GM18520 (cell line): ENCODE measurements around the gene CFAP77.

Experiments used
- ATAC-seq: cut with Tn5 transposase; IDR thresholded peaks from one replicate; pipeline ENCODE4 v1.9.1; 2021; ENCODE audit not compliant: unreplicated experiment

The CFAP77 gene

GRCh38 chr9:132575005-132575609 lies 165.1 kb downstream of the CFAP77 start:
- ATAC-seq = no peak

GRCh38 chr9:132575811-132576210 lies 165.8 kb downstream of the CFAP77 start:
- ATAC-seq = no peak

GRCh38 chr9:132577119-132577518 lies 167.1 kb downstream of the CFAP77 start:
- no peak for ATAC-seq

GRCh38 chr9:132578367-132578932 lies 168.4 kb downstream of the CFAP77 start:
- no peak for ATAC-seq

GRCh38 chr9:132579427-132579798 lies 169.4 kb downstream of the CFAP77 start:
- no peak for ATAC-seq

GRCh38 chr9:132582276-132582785 lies 172.3 kb downstream of the CFAP77 start, which contains the start of gene BARHL1:
BARHL1 (plus strand) TSS chr9:132582606; CDS start chr9:132582798, 192 bp downstream.
- ATAC-seq = no peak

- no peak for ATAC-seq
These were observed 173.0 kb downstream of the CFAP77 start for GRCh38 chr9:132582786-132583583.

GRCh38 chr9:132583584-132584304 lies 173.7 kb downstream of the CFAP77 start:
- no peak for ATAC-seq

GRCh38 chr9:132584601-132585560 lies 174.9 kb downstream of the CFAP77 start:
- no peak for ATAC-seq

GRCh38 chr9:132585954-132586829 lies 176.2 kb downstream of the CFAP77 start:
- no peak for ATAC-seq

GRCh38 chr9:132586830-132587591 lies 177.0 kb downstream of the CFAP77 start:
- no peak for ATAC-seq

- ATAC-seq = no peak
These were observed 177.6 kb downstream of the CFAP77 start for GRCh38 chr9:132587592-132587955.

GRCh38 chr9:132588098-132588497 lies 178.1 kb downstream of the CFAP77 start:
- no peak for ATAC-seq

GRCh38 chr9:132588501-132589147 lies 178.6 kb downstream of the CFAP77 start:
- ATAC-seq = no peak

GRCh38 chr9:132589148-132590036 lies 179.4 kb downstream of the CFAP77 start:
- ATAC-seq = no peak

GRCh38 chr9:132590037-132590317 lies 180.0 kb downstream of the CFAP77 start:
- ATAC-seq = no peak
